ENCODE data around the gene ANKS1A. TPM values are rescaled to one million over a fixed set of nuclear protein-coding genes. Genes with fewer than 3 reads are reported as not detected.

The ANKS1A gene
- total RNA-seq, 1 experiment from 2014 or later, result 24.0 TPM

DNA sequence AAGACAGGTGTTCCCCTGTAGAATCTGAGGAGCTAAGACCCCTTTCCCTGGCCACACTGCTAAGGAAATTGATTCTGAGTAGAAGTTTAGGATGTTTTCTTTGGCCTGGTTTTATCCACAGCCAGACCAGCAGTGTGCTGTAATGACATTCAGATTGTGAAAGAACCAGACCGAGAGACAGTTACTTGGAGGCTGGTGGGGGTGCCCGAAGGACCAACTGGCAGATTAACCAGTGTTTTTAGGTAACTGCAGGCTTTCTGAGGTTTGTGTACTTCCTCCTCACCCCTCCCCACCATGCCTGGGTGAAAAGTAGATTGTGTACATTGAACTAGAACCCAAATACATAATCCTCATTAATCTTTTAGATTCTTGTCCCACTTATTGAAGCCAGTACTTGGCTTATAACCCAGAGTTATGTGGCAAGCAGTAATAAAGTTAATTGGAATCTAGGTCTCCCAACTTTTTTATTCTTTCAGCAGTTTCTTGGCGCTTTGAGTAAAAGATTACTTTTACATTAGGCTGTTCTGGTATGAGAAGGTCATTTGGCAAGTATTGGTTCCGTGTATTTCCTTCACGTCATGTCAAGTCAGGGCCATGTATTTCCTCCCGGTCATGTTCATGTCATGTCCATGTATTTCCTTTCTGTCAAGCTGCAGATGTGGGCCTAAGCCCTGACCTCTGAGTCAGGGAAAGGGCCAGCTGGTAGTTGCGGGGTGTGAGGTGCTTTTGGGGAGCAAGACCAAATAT lies 158.4 kb downstream of the ANKS1A start:
- no peaks in the 10 kb centered on the region for H3K27me3 ChIP-seq (replicated peaks; ENCODE audit: control insufficient read depth, insufficient read depth, low read length)
- intact Hi-C loops (cut with micrococcal nuclease; ENCODE audit: unreplicated experiment), result loop anchor here (5.0 kb wide), 1 partner anchor 60 kb away; no protein-coding TSS in a partner anchor
- BruUV-seq (replicated peaks), result no TSS peak
- Mint-ChIP-seq H3K27ac (ENCODE audit: unreplicated experiment) (peak overlapping the region; percentile 40), H3K36me3 (ENCODE audit: insufficient read depth, unreplicated experiment) (peaks cover 15% of the 10 kb centered on the region), H3K4me1 (ENCODE audit: low read depth, unreplicated experiment) (peaks cover 12% of the 10 kb centered on the region), H3K27me3 (ENCODE audit: insufficient read depth, unreplicated experiment) (no peaks in the 10 kb centered on the region), H3K4me3 (ENCODE audit: unreplicated experiment) (no peak overlapping the region), H3K9me3 (ENCODE audit: unreplicated experiment) (no peaks in the 10 kb centered on the region)
- TF ChIP-seq, protein P1, sequence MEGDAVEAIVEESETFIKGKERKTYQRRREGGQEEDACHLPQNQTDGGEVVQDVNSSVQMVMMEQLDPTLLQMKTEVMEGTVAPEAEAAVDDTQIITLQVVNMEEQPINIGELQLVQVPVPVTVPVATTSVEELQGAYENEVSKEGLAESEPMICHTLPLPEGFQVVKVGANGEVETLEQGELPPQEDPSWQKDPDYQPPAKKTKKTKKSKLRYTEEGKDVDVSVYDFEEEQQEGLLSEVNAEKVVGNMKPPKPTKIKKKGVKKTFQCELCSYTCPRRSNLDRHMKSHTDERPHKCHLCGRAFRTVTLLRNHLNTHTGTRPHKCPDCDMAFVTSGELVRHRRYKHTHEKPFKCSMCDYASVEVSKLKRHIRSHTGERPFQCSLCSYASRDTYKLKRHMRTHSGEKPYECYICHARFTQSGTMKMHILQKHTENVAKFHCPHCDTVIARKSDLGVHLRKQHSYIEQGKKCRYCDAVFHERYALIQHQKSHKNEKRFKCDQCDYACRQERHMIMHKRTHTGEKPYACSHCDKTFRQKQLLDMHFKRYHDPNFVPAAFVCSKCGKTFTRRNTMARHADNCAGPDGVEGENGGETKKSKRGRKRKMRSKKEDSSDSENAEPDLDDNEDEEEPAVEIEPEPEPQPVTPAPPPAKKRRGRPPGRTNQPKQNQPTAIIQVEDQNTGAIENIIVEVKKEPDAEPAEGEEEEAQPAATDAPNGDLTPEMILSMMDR (IDR thresholded peaks at IDR 0.05; ENCODE audit: insufficient read depth in 1 of 2, low read depth in 1 of 2, low read length in 1 of 2, severe bottlenecking in 1 of 2, unreplicated experiment in 1 of 2), result no peak
- no peak overlapping the region for H3K4me3 ChIP-seq (ENCODE audit: low read depth, low read length)
- ChIA-PET CTCF (no interaction called here), POLR2A (no interaction called here)
- no peaks in the 10 kb centered on the region; the same call in none of the 2 replicates for H3K36me3 ChIP-seq (ENCODE audit: control insufficient read depth, insufficient read depth, low read length)
- no peaks in the 10 kb centered on the region for H3K9me3 ChIP-seq
- DNase-seq, result no peak
- peaks cover 11% of the 10 kb centered on the region for H3K4me1 ChIP-seq

DNA sequence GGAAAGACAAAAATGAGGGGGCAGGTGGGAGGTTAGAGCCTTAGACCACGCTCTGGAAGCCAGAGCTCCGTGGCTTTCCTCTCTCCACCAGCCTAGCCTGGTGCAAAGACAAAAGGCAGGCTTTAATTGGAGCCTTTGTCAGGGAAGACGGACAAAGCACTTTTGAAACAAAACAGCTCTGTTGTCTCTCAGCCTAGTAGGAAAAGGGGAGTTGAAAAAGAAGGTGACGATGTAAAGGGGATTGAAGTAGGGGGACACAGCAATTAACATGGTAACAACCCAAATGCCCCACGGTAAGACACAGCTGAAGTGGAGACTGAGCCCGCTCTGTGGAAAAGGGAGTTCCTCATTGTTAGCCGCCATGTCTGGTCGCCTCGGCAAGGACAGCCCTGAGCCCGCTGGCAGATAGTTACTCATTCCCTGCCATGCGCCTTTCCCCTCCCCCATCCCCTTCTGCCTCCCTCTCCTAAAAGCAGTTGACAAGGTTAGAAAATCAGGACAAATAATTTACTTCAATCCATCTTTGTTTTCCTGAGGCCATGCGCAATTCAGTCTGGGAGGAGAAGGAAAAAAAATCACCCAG lies 159.1 kb downstream of the ANKS1A start:
- Mint-ChIP-seq H3K27me3 (ENCODE audit: insufficient read depth, unreplicated experiment) (no peaks in the 10 kb centered on the region), H3K36me3 (ENCODE audit: insufficient read depth, unreplicated experiment) (peaks cover 12% of the 10 kb centered on the region), H3K4me3 (ENCODE audit: unreplicated experiment) (no peak overlapping the region), H3K27ac (ENCODE audit: unreplicated experiment) (peak overlapping the region; percentile 40), H3K9me3 (ENCODE audit: unreplicated experiment) (no peaks in the 10 kb centered on the region), H3K4me1 (ENCODE audit: low read depth, unreplicated experiment) (peaks cover 12% of the 10 kb centered on the region)
- H3K4me1 ChIP-seq, result peaks cover 11% of the 10 kb centered on the region
- CTCF ChIA-PET, result interaction anchor here (0.6 to 1.3 kb wide), 2 partner anchors 14 to 61 kb away, joined by 3 to 5 read pairs; no protein-coding TSS in a partner anchor
- TF ChIP-seq, protein P1 (IDR thresholded peaks at IDR 0.05; ENCODE audit: insufficient read depth in 1 of 2, low read depth in 1 of 2, low read length in 1 of 2, severe bottlenecking in 1 of 2, unreplicated experiment in 1 of 2), result no peak
- POLR2A ChIA-PET, result no interaction called here
- DNase-seq, result no peak
- H3K36me3 ChIP-seq (ENCODE audit: control insufficient read depth, insufficient read depth, low read length), result no peaks in the 10 kb centered on the region; the same call in none of the 2 replicates
- intact Hi-C loops (cut with micrococcal nuclease; ENCODE audit: unreplicated experiment), result loop anchor here (5.0 kb wide), 1 partner anchor 61 kb away; no protein-coding TSS in a partner anchor
- BruUV-seq (replicated peaks), result no TSS peak
- no peaks in the 10 kb centered on the region for H3K27me3 ChIP-seq (replicated peaks; ENCODE audit: control insufficient read depth, insufficient read depth, low read length)
- H3K9me3 ChIP-seq, result no peaks in the 10 kb centered on the region
- H3K4me3 ChIP-seq (ENCODE audit: low read depth, low read length), result no peak overlapping the region

- H3K4me1 ChIP-seq, result peaks cover 11% of the 10 kb centered on the region
- H3K4me3 ChIP-seq (ENCODE audit: low read depth, low read length), result no peak overlapping the region
- CTCF ChIA-PET, result interaction anchor here (0.6 to 1.3 kb wide), 2 partner anchors 14 to 62 kb away, joined by 3 to 5 read pairs; no protein-coding TSS in a partner anchor
- no peaks in the 10 kb centered on the region for H3K27me3 Mint-ChIP-seq (ENCODE audit: insufficient read depth, unreplicated experiment)
- no peaks in the 10 kb centered on the region; the same call in none of the 2 replicates for H3K36me3 ChIP-seq (ENCODE audit: control insufficient read depth, insufficient read depth, low read length)
- intact Hi-C loops (cut with micrococcal nuclease; ENCODE audit: unreplicated experiment), result loop anchor here (5.0 kb wide), 1 partner anchor 61 kb away; no protein-coding TSS in a partner anchor
- H3K27ac Mint-ChIP-seq (ENCODE audit: unreplicated experiment), result no peak overlapping the region
- no peaks in the 10 kb centered on the region for H3K27me3 ChIP-seq (replicated peaks; ENCODE audit: control insufficient read depth, insufficient read depth, low read length)
- BruUV-seq (replicated peaks), result no TSS peak
- TF ChIP-seq, protein P1 (IDR thresholded peaks at IDR 0.05; ENCODE audit: insufficient read depth in 1 of 2, low read depth in 1 of 2, low read length in 1 of 2, severe bottlenecking in 1 of 2, unreplicated experiment in 1 of 2), result peak; percentile 2 to 11
- DNase-seq, result no peak
- peaks cover 12% of the 10 kb centered on the region for H3K4me1 Mint-ChIP-seq (ENCODE audit: low read depth, unreplicated experiment)
- no peaks in the 10 kb centered on the region for H3K9me3 Mint-ChIP-seq (ENCODE audit: unreplicated experiment)
- H3K4me3 Mint-ChIP-seq (ENCODE audit: unreplicated experiment), result no peak overlapping the region
- H3K9me3 ChIP-seq, result no peaks in the 10 kb centered on the region
- H3K36me3 Mint-ChIP-seq (ENCODE audit: insufficient read depth, unreplicated experiment), result peaks cover 8% of the 10 kb centered on the region
- POLR2A ChIA-PET, result no interaction called here
These were observed 159.6 kb downstream of the ANKS1A start for GRCh38 chr6:35048631-35049083.
